GM12891 (cell line): ENCODE results near the gene ANKRD30A.
"Not testable (repeated sequence)": the region's sequence is repeated elsewhere in the genome, so short reads cannot be mapped to it uniquely, and the experiment has no call there.

Source experiments
- POLR2AphosphoS5 ChIP-seq: IDR thresholded peaks from 2 replicates; pipeline ENCODE4 v1.6.1; 2011; ENCODE audit warnings: low read depth, low read length, control low read depth
- TAF1 ChIP-seq: IDR thresholded peaks from 2 replicates; pipeline ENCODE4 v1.6.1; 2011; ENCODE audit warnings: low read depth, low read length, control low read depth

GRCh38 chr10:37182719-37183118 lies 57.3 kb downstream of the ANKRD30A start:
- not testable (repeated sequence) for TF ChIP-seq POLR2AphosphoS5, TAF1
